Measurements from ENCODE around the gene TMEM131.

Gene TMEM131

GRCh38 chr2:97769711-97770110 is 226.0 kb downstream of the TMEM131 start:
- DNase-seq (ENCODE audit: low spot score) = no peak
- in situ Hi-C loops (cut with MboI; ENCODE audit: low pct_unique_long_range_greater_than_20kb, low sequenced_read_pairs, unreplicated experiment) = no loop called here

GRCh38 chr2:97769308-97769707 is 226.4 kb downstream of the TMEM131 start:
- in situ Hi-C loops (cut with MboI; ENCODE audit: low pct_unique_long_range_greater_than_20kb, low sequenced_read_pairs, unreplicated experiment) = no loop called here
- no peak for DNase-seq (ENCODE audit: low spot score)
- TF ChIP-seq CTCF (IDR thresholded peaks at IDR 0.05; ENCODE audit: extremely low read depth, insufficient read depth, missing control alignments) = no peak

More at GRCh38 chr2:97769711-97770110, 226.0 kb downstream of the TMEM131 start:
- no peak for TF ChIP-seq CTCF (IDR thresholded peaks at IDR 0.05; ENCODE audit: extremely low read depth, insufficient read depth, missing control alignments)

- no peak for TF ChIP-seq CTCF (IDR thresholded peaks at IDR 0.05; ENCODE audit: extremely low read depth, insufficient read depth, missing control alignments)
- in situ Hi-C loops (cut with MboI; ENCODE audit: low pct_unique_long_range_greater_than_20kb, low sequenced_read_pairs, unreplicated experiment) = no loop called here
- no peak for DNase-seq (ENCODE audit: low spot score)
Measured at GRCh38 chr2:97766567-97766966, 229.2 kb downstream of the TMEM131 start.

GRCh38 chr2:97765933-97766332 is 229.8 kb downstream of the TMEM131 start:
- in situ Hi-C loops (cut with MboI; ENCODE audit: low pct_unique_long_range_greater_than_20kb, low sequenced_read_pairs, unreplicated experiment) = no loop called here
- DNase-seq (ENCODE audit: low spot score) = no peak
- no peak for TF ChIP-seq CTCF (IDR thresholded peaks at IDR 0.05; ENCODE audit: extremely low read depth, insufficient read depth, missing control alignments)

GRCh38 chr2:97764559-97765263 is 231.0 kb downstream of the TMEM131 start:
- in situ Hi-C loops (cut with MboI; ENCODE audit: low pct_unique_long_range_greater_than_20kb, low sequenced_read_pairs, unreplicated experiment) = no loop called here
- TF ChIP-seq CTCF (IDR thresholded peaks at IDR 0.05; ENCODE audit: extremely low read depth, insufficient read depth, missing control alignments) = no peak

GRCh38 chr2:97763176-97763845 is 232.4 kb downstream of the TMEM131 start:
- in situ Hi-C loops (cut with MboI; ENCODE audit: low pct_unique_long_range_greater_than_20kb, low sequenced_read_pairs, unreplicated experiment) = no loop called here
- no peak for DNase-seq (ENCODE audit: low spot score)
- TF ChIP-seq CTCF (IDR thresholded peaks at IDR 0.05; ENCODE audit: extremely low read depth, insufficient read depth, missing control alignments) = no peak

More at GRCh38 chr2:97764559-97765263, 231.0 kb downstream of the TMEM131 start:
- DNase-seq (ENCODE audit: low spot score) = no peak

Data from GM13977 (cell line).